ENCODE data around the gene CTSW.
A peak's percentile ranks its signal among the peaks of the same experiment; 100 is the strongest.

The CTSW gene

DNA sequence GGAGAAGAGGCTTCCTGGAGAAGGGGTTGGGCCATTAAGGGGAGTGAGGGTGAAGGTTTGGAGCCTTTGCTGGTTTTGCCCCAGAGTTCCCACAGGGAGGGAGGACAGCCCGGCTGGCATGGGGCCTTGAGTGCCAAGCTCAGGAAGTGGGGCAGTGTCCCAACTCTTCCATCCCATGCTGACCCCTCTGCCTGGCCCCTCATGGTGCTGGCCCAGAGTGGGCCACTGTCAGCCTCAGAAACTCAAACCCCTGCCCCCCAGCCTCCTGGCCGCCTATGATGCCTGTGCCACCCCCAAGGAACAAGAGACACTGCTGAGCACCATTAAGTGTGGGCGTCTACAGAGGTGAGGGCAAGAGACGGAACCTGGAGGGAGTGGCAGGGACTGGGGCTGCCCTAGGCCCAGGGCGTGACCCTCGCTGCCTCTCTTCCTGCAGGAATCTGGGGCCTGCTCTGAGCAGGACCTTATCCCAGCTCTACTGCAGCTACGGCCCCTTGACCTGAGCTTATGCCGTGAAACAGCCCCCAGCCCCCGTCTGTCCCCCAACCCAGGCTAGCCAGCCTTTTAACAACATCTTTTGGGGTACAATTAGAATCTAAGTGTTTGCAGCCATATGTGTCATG is 14.0 kb upstream of the CTSW start:
- H3K27ac ChIP-seq: no peak overlapping the region
- DNase-seq (ENCODE audit: low read depth, low spot score): no peak

DNA sequence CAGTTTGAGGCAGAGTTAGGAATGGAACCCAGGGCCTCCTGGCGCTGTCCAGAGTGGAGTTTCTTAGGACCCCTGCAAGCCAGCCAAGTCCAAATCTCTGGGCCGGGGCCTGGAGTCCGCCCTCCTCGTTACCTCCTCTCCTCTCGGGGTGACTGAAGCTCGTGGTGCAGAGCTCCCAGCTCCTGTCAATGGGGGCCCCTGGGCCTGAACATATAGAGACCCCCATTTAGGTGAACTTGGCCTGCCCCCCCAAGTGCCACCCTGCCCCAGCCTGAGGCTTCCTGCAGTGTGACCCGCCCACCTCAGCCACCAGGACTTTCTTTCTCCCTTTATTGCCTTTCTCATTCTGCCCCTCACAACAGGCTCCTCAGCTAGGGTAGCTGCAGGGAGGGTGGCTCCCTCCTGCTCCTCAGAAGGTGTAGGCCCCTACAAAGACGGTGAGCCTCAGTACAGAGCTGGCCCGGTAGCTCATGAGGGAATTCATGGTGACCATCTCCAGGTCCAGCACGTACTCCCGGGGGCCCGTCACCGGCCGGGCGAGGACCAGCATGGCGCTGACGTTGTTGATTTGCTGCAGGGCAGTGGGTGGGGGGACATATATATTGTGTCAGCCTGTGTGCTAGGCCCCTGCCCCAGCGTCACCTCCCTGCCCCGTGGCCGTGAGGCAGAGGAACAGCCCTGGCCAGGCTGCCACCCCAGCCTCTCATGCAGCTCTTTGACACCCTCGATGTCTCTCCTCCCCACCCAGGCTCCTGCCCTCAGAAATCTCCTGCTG is 12.9 kb upstream of the CTSW start:
- no peak overlapping the region for H3K27ac ChIP-seq
- no peak for DNase-seq (ENCODE audit: low read depth, low spot score)

DNA sequence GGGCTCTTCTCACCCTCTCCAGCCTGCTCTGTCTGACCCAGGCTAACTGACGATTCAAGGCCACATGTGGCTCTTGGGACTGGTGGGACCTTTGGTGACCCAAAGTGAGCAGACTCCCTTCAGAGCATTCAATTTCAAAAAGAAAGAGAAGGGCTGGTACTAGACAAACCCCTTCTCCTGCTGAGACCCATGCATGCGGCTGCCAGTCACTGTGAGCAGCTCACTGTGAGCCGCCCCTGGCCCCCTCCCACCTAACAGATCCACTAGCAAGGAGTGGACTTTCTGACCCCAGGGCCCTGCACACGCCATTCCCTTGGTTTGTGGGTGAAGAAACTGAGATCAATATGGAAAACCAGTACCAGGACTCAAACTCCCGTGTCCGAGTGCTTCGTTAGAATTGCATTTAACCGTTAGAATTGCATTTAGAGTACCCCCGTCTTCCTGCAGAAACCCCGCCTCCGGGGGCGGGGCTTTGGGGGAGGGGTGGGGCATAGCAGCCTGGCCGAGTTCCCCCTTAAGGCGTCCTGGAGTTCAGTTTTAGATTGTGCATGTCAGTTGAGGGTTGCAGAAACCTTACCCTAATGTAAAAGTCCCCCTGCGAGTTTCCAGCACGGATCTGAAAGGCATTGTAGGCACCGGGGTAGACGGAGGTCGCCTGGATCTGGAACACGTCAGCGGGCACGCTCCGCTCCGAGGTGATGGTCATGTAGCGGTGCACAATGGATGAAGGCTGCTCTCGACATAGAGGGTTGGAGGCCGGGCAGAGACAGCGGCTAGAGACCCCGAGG is 12.2 kb upstream of the CTSW start:
- H3K27ac ChIP-seq: no peak overlapping the region
- DNase-seq (ENCODE audit: low read depth, low spot score): no peak

DNA sequence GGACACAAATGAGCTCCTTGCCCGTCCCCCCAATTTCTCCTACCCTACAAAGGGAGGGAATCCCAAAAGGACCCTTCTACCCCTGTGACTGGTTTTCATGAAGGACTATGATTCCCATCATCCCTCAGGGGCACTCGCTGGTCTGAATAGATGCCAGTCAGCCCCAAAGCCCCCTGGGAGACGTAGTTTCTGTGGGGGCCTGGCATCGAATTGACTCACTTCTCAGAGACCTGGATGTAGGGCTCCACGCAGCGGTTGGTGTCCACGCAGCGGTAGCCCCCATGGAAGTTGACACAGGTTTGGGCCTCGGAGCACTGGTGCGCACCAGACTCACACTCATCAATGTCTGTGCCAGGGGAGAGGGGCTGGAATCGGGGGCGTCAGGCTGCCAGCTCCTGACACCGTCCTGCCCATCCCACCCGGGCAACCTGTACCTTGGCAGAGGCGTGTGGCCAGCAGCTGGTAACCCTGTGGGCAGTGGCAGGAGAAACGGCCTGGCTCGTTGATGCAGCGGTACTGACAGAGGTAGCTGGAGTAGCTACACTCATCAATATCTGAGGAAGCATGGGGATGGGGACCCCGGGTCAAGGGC is 11.5 kb upstream of the CTSW start:
- H3K27ac ChIP-seq: no peak overlapping the region
- DNase-seq (ENCODE audit: low read depth, low spot score): no peak

DNA sequence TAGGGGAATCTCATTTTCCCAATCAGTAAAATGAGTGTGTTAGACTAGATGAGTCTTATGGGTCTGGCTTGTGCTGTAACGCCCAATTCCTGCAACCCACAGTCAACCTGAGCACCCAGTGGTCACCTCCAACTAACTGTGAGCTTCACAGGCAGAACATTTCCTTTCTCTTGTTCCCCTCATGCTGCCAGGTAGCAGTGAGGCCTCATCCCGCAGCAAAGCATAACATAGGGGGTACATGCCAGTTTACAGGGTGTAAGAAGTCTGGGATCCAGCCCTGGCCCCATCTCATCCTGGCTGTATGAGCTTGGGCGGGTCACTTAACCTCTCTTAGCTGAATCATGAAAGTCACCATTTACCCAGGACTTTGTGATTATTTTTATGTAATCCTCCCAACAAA is 10.7 kb upstream of the CTSW start:
- no peak overlapping the region for H3K27ac ChIP-seq
- no peak for DNase-seq (ENCODE audit: low read depth, low spot score)

DNA sequence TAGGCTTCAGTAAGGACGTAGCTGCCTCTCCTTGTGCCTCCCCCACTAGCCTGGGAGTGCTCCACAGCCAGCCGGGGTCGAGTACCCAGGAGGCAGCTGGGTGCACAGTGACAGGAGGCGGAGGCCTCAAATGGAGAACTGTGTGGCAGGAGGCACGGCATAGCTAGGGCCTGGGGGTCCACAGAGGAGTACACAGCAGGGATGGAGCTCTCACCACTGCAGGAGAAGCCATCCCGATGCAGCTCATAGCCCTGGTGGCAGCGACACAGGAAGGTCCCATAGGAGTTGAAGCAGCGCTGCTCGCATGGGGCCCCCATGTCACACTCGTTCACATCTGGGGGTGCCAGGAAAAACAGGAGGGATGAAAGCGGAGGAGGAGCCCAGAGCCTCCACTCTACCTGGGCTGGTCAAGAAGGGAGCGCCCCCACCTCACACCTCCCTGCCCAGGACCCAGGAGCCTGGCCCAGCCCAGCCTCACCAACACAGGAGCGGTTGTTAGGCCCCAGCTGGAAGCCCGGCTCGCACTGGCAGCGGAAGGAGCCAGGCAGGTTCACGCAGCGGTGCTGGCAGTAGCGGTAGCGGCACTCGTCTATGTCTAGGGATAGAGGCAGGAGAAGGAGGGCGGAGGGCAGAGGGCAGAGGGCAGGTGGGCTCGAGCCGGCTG is 9.9 kb upstream of the CTSW start:
- no peak for DNase-seq (ENCODE audit: low read depth, low spot score)
- no peak overlapping the region for H3K27ac ChIP-seq

DNA sequence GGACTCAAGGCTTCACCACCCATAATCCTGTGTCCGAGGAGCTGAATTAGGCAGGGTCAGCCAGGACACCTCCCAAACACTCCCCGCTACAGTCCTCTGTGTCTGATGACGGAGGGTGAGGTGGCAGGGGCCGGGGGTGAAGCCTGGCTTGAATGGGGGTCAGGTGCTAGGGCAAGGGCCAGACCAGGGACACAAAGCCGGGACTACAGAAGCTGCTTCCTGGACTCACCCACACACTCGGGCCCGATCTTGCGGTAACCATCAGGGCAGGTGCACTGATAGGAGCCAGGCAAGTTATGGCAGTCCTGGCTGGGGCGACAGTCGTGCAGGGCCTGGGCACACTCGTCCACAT is 9.4 kb upstream of the CTSW start:
- DNase-seq (ENCODE audit: low read depth, low spot score): no peak
- H3K27ac ChIP-seq: no peak overlapping the region

DNA sequence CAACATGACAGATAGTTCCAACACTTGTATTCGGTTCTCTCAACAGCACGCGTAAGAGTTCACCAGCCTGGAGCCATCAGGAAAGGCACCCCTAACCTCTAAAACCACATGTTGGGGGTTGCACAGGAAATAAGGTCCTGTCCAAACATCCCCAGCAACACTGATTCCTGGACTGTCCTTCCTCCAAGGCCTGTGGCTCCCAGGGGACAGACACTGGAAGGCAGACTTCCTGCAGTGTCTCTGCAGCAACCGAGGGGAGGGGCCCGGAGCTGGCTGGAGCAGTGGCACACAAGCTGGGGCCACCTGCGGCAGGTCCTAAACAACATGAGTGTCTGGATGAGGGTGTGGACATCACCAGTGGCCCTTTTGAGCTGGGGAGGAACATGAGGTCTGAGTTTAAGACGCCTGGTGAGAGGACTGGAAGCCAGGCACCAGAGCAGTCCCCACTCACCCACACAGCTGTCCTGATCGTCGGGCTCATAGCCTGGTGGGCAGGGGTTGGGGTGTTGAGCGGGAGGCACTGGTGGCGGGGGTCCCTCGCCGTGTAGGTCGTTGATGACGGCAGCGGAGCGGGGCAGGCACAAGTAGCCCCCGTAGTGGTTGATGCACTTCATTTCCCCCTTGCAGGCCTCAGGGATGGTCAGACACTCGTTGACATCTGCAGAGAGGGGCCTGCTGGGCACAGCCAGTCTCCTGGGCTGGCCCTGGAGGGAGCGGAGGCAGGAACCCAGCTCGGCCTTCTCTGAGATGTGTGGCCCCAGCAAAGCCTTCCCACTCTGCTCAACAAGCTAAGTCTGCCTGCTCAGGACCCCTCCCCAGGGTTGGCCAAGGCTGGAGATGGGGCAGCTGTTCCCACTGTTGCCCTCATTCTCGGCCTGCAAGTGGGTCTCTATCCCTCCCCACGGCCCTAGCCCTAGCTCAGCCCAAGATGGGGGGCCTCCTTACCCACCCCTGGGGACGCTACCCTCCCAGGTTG is 8.6 kb upstream of the CTSW start:
- no peak overlapping the region for H3K27ac ChIP-seq
- no peak for DNase-seq (ENCODE audit: low read depth, low spot score)

DNA sequence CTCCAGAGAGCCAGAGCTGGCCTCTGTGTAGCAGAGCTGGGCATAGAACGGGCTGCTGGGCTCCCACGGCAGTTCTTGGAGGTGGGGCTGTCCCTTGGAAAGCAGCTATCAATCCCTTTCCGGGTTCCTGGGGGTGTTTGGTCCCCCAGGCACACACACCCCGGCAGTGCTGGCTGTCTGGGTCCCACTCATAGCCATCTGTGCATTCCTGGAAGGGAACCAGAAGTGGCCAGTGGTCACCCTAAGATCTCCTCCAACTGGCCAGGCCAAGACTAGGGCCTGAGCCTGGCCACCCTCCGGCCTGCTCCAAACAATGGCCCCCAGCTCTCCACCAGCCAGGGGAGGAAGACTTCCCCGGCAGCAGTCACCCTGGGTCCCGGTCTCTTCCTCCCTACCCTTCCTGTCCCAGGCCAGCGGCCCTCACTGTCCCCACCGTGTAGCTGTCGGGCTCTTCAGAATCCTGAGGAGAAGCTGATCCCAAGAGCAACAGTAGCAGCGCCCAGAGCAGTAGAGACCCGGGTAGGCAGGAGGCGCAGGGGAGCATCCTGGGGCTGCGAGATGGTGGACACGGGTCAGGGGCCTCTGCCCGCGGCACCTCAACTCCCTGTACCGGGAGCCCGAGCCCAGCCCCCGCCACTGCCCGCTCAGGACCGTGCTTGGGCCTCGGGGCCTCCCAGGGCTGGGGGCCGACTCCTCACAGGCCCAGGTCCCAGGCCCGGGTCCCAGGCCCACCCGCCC is 7.7 kb upstream of the CTSW start:
- peak overlapping the region; percentile 35 for H3K27ac ChIP-seq
- DNase-seq (ENCODE audit: low read depth, low spot score): no peak

DNA sequence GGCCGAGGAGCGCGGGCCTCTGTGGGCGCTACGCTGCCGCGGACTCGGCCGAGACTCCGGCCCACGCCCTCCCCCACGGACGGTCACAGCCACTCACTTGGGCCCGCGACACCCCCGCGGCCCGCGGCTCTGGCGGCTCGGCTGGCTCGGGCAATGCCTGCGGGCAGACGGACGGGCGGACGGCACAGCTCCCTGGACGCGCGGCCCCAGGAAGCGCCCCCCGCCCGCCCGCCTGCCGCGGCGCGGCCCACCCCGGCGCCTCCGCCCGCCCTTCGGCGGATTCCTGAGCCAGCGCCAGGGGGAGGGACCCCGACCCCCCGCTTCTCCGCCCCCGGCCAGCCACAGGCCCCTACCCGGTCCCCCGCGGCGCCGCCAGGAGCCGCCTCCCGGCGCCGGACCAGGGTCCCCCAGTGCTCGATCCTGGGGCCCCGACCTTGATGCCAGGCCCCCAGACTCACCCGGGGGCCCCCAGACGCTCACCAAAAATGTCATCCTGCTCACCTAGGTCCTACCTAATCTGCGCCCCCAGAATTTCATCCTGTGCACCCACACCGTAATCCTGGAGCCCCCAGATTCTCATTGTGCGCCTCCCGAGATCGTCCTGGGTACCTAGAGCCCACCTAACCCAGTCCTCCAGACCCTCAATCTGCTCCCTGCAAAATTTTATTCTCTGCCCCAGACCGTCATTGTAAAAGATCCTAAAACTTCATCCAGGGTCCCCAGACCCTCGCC is 6.9 kb upstream of the CTSW start, which contains the start of gene EFEMP2:
Gene EFEMP2 (minus strand): TSS at position 215 of the 732 bp plus-strand sequence. CDS start 446 bp downstream, outside the sequence.
- DNase-seq (ENCODE audit: low read depth, low spot score): no peak
- H3K27ac ChIP-seq: peak within 1 kb of the TSS; percentile 35

DNA sequence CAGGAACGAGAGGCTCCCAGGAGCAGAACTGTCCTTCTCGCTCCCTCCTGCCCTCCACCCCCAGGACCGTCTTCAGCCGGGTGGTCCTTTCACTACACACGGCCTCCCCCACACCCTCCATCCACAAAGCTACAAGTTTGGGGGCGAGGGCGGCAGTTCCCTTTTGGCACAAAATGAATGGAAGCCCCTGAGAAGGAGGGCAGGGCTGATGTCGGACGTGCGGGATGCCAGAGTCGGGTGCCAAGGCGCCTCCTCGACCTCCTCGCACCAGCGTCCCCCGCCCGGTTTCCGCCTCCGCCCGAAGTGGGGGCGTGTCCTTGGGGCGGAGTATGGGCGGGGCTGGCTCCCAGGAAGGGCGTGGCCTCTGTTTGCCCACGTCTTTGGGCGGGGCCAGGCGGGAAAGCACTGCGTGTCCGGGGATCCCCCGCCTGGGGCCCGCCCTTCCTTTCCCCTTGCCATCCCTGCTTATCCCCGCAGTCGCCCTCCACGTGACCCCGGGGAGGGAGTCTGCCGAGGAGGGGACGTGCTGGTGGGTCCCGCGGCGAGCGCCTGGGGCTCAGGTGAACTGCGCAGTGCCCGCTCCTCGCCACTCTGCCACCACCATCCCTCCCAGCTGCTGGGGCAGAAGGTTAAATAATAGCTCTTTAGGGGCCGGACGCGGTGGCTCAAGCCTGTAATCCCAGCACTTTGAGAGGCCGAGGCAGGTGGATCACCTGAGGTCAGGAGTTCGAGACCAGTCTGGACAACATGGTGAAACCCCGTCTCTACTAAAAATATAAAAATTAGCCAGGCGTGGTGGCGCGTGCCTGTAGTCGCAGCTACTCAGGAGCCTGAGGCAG is 6.1 kb upstream of the CTSW start:
- DNase-seq (ENCODE audit: low read depth, low spot score): no peak
- peak overlapping the region; percentile 35 for H3K27ac ChIP-seq

DNA sequence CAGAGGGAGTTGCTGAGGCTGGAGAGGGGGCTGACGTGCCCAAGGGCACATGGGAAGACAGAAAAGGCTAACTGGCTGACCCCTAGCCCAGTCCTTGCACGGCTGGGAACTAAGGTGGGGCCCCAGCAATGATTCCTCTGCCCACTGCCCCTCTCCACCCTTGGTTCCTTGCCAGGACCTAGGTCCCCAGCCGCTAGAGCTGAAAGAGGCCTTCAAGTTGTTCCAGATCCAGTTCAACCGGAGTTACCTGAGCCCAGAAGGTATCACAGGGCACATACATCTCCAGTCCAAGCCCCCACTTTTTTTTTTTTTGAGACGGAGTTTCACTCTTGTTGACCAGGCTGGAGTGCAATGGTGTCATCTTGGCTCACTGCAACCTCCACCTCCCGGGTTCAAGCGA is 390 bp downstream of the CTSW start:
- H3K27ac ChIP-seq: no peak overlapping the region
- no peak for DNase-seq (ENCODE audit: low read depth, low spot score)

DNA sequence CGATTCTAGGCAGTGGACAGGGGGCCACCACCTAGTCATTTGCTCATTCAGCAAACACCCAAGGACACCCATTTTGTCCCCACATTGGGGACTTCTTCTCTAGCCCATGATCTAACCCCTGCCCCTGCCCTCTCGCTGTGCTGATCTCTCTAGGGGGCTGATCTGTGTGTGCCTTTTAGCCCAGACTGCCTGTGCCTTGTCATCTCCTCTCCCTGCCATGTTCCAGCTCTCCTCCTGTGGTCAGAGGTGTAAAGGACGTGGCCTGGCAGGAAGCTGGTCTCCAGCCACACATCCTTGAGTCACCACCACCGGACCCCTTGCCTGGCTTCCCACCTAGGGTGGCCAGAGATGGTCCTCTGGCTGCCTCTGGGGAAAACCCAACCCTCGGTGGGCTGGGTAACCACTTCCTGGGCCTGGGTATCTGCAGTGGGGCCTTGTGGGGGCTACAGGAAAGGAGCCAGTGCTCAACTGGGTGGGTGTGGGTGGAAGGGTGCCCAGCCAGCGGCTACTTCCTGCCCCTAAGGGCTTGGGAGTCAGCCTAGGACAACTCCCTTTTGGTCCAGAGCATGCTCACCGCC is 1.3 kb downstream of the CTSW start:
- DNase-seq (ENCODE audit: low read depth, low spot score): no peak
- H3K27ac ChIP-seq: no peak overlapping the region

DNA sequence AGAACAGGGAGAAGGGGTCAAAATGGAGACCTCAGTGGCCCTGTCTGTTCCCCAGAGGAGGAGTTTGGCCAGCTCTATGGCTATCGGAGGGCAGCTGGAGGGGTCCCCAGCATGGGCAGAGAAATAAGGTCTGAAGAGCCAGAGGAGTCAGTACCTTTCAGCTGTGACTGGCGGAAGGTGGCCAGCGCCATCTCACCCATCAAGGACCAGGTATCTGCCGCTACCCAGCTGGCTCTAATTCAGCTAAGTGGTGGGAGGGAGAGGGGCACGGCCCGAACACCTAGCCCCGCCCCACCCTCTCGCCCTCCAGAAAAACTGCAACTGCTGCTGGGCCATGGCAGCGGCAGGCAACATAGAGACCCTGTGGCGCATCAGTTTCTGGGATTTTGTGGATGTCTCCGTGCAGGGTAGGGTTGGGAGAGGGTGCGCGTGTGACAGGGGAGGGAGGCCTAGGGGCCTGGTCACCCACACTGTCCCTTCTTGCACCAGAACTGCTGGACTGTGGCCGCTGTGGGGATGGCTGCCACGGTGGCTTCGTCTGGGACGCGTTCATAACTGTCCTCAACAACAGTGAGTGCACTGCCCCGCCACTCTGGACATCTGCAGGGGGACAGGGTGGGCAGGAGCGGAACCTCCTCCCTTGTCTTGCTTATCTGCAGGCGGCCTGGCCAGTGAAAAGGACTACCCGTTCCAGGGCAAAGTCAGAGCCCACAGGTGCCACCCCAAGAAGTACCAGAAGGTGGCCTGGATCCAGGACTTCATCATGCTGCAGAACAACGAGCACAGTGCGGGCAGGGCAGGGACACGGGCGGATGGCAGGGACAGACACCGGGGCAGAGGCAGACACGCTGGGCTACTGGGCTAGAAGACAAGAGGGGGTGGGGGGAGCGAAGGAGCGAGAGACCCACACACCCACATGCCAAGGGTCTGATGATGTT is 2.8 kb downstream of the CTSW start:
- DNase-seq (ENCODE audit: low read depth, low spot score): no peak
- H3K27ac ChIP-seq: no peak overlapping the region

DNA sequence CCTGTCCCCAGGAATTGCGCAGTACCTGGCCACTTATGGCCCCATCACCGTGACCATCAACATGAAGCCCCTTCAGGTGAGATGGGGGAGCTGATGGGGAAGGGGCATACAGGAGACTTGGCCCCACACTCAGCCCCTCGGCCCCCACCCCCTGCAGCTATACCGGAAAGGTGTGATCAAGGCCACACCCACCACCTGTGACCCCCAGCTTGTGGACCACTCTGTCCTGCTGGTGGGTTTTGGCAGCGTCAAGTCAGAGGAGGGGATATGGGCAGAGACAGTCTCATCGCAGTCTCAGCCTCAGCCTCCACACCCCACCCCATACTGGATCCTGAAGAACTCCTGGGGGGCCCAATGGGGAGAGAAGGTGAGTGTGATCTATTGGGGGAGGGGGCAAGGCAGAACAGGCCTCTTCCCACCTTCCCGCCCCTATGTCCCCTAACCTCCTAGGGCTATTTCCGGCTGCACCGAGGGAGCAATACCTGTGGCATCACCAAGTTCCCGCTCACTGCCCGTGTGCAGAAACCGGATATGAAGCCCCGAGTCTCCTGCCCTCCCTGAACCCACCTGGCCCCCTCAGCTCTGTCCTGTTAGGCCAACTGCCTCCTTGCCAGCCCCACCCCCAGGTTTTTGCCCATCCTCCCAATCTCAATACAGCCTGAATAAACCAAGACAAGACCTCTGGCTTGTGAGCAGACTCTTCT is 3.6 kb downstream of the CTSW start:
- H3K27ac ChIP-seq: no peak overlapping the region
- no peak for DNase-seq (ENCODE audit: low read depth, low spot score)
